Posterior vena cava (tissue), 2 donors: ENCODE results near the gene PVRIG. TPM values are rescaled to one million over a fixed set of nuclear protein-coding genes. Genes with fewer than 3 reads are reported as not detected.
"Not testable (repeated sequence)": the region's sequence is repeated elsewhere in the genome, so short reads cannot be mapped to it uniquely, and the experiment has no call there.

Experiments used
- DNase-seq: peaks from one replicate; pipeline ENCODE4 v3.0.0-alpha.2; 2020; ENCODE audit warnings: low spot score
- intact Hi-C, 2 donors: fragments of 100-400 bp; cut with DNase I; formaldehyde crosslinking; loops; one replicate each; pipeline versions ENCODE4 v1.14.1 to v1.14.2; 2022 to 2023
- total RNA-seq, 2 donors: library from RNA; stranded (reverse); fragmentation: NEBNext Ultra II Directional; extraction: Animal tissue kit (Norgen Biotek cat#: 25700); gene quantifications; one replicate each; pipeline ENCODE4 v1.2.1, GENCODE V29; 2021
- donor health status: DM: yes; HTN: yes; CAD: no.
- donor health status: DM: yes; HTN: yes; CAD: no.

The PVRIG gene
- total RNA-seq, 2 donors from 2014 or later = 0.42 to 0.67 TPM

DNA sequence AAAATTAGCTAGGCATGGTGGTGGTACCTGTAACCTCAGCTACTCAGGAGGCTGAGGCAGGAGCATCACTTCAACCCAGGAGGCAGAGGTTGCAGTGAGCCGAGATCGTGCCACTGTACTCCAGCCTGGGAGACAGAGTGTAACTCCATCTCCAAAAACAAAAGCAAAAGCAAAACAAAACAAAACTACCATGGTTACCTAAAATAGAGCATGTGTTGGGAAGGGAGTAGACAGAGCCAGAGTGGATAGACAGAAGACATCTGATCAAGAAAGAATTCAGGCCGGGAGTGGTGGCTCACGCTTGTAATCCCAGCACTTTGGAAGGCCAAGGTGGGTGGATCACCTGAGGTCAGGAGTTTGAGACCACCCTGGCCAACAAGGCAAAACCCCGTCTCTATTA lies 46.1 kb downstream of the PVRIG start:
- intact Hi-C loops, DNase-seq: not testable (repeated sequence)

DNA sequence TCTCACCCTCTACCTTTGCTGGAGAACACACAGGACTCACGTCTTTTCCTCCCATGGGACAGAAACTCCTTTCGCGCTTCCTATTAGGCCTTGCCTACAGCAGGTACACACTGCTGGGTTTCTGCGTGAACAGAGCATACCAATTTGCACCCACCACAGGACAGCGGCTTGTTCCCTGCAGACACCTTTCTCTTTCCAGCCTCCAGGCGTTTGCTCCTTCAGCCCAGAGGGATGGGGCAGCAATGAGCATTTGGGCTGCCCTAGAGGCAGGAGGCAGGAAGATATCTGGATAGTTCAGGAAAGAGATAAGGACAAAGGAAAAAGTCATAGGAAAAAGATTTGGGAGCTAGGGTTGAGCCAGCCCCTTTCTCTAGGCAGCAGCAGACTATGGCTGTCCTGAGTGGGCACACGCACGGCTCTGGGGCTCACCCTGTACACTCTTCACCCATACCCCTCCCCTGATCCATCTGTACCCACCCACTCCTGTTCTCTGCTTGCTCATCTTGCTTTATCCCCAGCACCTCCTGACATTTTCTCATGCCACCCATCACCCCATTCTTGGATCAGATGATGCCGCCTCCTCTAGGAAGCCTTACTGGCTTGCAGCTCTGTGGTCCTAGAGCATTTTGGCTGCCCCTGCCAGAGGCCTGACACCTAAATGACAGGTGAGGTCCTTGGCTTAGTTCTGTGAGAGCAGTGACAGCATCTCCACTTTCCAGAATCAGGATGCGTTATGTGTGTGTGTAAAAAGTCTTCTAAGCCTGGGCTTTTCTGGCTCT lies 47.0 kb downstream of the PVRIG start:
- DNase-seq = no peak
- intact Hi-C loops = no loop called here

DNA sequence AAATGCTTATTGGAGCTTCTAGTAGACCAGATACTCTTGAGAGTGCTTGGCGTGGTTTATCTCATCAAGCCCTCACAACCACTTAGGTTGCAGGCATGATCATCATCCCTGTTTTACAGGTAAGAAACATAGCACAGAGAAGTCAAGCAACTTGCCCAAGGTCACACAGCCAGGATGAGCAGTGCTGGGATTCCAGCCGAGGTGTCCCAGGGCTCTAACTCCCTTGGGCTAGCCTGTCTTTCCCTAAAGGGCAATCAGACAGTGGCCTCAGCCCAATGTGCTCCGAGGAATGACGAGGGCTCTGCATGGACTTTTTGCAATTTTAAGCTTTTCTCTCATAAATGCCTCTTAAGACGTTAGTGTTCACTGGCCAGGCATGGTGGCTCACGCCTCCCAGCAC lies 47.9 kb downstream of the PVRIG start:
- intact Hi-C loops = no loop called here
- no peak for DNase-seq

DNA sequence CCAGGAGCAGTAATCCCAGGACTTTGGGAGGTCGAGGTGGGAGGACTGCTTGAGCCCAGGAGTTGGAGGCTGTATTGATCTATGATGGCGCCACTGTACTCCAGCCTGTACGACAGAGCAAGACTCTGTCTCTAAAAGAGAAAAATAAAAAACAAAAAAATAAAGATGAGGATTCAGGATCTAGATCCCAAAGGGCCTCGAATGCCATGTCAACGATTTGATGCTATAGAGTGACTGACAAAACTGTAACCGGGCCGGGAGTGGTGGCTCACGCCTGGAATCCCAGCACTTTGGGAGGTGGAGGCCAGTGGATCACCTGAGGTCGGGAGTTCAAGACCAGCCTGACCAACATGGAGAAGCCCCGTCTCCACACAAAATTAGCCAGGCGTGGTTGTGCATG lies 49.1 kb downstream of the PVRIG start:
- DNase-seq, intact Hi-C loops: not testable (repeated sequence)

DNA sequence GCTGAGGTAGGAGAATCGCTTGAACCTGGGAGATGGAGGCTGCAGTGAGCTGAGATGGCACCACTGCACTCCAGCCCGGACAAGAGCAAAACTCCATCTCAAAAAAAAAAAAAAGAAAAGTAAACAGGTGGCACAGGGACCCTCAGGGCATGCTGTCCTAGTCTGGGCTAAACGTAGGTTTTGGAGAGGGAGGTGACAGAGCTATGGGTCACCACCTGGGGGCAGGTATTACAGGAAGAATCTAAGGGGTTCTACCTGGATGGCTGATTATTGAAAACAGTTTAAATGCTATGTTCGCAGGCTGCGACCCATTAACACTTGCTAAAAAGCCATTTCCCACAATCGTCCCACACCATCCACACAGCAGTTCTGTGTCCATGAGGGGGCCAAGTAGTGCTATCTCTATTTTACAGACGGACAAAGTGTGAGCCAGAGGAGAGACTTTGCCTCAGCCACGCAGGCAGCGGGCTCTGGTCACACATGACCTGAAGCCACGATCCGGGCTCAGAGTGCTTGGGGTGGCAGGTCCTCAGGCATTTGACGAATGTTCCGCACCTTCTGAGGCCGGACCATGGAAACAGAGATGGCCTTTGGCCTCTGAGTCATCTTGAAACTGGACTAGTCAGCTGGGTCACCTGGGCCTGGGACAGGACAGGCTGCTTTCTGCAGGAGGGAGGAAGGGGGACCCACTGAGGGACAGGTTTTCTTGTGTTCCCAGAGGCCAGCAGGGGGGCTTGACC lies 49.7 kb downstream of the PVRIG start:
- DNase-seq, intact Hi-C loops: not testable (repeated sequence)

DNA sequence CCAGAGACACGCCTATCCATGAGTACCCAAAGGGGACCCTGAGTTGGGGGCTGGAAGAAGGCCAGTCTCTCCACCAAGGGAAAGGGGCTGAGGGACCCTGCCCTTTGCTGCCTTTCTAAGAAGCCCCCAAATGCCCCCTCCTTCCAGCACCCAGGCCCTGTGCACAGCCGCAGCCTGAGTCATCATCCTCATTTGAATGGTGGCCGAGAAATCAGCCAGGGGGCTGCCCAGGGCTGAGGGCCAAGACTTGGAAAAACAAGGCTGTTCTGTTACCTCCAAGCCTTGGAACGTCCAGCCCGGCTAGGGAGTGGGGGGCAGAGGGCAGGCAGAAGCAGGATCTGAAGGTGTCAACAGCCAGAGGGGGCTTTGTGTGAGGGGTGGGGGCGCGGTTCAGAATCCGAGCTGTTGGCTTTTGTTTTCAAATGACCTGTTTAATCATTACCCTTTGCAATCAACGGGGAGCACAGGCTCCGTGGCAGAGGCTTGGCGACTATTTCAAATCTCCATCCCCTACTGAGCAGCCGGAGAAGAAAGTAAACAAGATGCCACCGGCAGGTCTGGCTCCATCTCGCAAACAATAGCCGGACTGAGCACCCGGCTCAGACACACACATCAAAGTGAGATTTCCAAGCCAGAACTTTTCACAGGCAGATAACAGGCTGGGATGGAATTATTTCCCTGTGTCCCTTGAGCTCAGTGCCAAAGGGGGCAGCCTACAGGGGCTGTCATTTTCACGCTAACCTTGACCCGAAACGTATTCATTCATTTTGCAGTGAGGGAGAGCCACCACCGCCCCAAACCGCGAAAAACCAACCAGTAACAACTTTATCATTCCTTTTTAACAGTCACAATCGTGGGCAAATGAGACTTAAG lies 50.5 kb downstream of the PVRIG start:
- DNase-seq, intact Hi-C loops: not testable (repeated sequence)

Other genes with a start within 250 kb of the PVRIG start
- gene AZGP1, start 243.9 kb upstream of the PVRIG start, total RNA-seq = 1 to 10 TPM in 1 of 2 donors, under 1 TPM in 1; 0.33 to 1.2 TPM
- gene ZKSCAN1, start 204.4 kb upstream of the PVRIG start, total RNA-seq = 10 to 100 TPM; 47.4 to 53.1 TPM
- gene ZSCAN21, start 170.2 kb upstream of the PVRIG start, total RNA-seq = 10 to 100 TPM in 1 of 2 donors, 1 to 10 TPM in 1; 9.2 to 10.7 TPM
- gene ZNF3, start 138.2 kb upstream of the PVRIG start, total RNA-seq = 10 to 100 TPM; 17.0 to 18.0 TPM
- 10 to 100 TPM; 78.4 to 80.0 TPM for gene COPS6, start 131.0 kb upstream of the PVRIG start, total RNA-seq
- 10 to 100 TPM; 21.6 to 21.7 TPM for gene MCM7, start 118.6 kb upstream of the PVRIG start, total RNA-seq
- gene AP4M1, start 118.3 kb upstream of the PVRIG start, total RNA-seq = 10 to 100 TPM; 11.6 to 15.5 TPM
- gene TAF6, start 100.6 kb upstream of the PVRIG start, total RNA-seq = 10 to 100 TPM; 34.3 to 35.4 TPM
- gene CNPY4, start 100.3 kb upstream of the PVRIG start, total RNA-seq = 10 to 100 TPM in 1 of 2 donors, 1 to 10 TPM in 1; 9.6 to 18.3 TPM
- 1 to 10 TPM; 1.6 to 1.7 TPM for gene MBLAC1, start 93.0 kb upstream of the PVRIG start, total RNA-seq
- 10 to 100 TPM; 72.6 to 91.6 TPM for gene LAMTOR4, start 71.0 kb upstream of the PVRIG start, total RNA-seq
- gene TRAPPC14, start 61.2 kb upstream of the PVRIG start, total RNA-seq = 10 to 100 TPM; 11.2 to 13.3 TPM
- 10 to 100 TPM in 1 of 2 donors, 1 to 10 TPM in 1; 6.2 to 11.2 TPM for gene GAL3ST4, start 51.3 kb upstream of the PVRIG start, total RNA-seq
- 1 to 10 TPM in 1 of 2 donors, under 1 TPM in 1; 0.81 to 1.2 TPM for gene GPC2, start 42.6 kb upstream of the PVRIG start, total RNA-seq
- 1 to 10 TPM in 1 of 2 donors, under 1 TPM in 1; 0.52 to 1.2 TPM for gene STAG3, start 42.0 kb upstream of the PVRIG start, total RNA-seq
- gene SPDYE3, start 87.8 kb downstream of the PVRIG start, total RNA-seq = not detected
- gene PILRB, start 138.2 kb downstream of the PVRIG start, total RNA-seq = 10 to 100 TPM; 17.7 to 32.5 TPM
- 10 to 100 TPM in 1 of 2 donors, 1 to 10 TPM in 1; 5.9 to 15.3 TPM for gene PILRA, start 153.5 kb downstream of the PVRIG start, total RNA-seq
- gene ZCWPW1, start 208.8 kb downstream of the PVRIG start, total RNA-seq = 1 to 10 TPM; 2.9 to 3.5 TPM
- 10 to 100 TPM; 19.8 to 21.8 TPM for gene MEPCE, start 209.9 kb downstream of the PVRIG start, total RNA-seq
- 10 to 100 TPM; 16.7 to 23.9 TPM for gene PPP1R35, start 216.5 kb downstream of the PVRIG start, total RNA-seq
- under 1 TPM in 1 of 2 donors, not detected in 1; 0.62 TPM for gene SPACDR, start 244.3 kb downstream of the PVRIG start, total RNA-seq